HG02759 (cell line): Measurements from ENCODE around the gene FGF5.
A peak's percentile ranks its signal among the peaks of the same experiment; 100 is the strongest.
"Not testable (repeated sequence)": the region's sequence is repeated elsewhere in the genome, so short reads cannot be mapped to it uniquely, and the experiment has no call there.

Experiments
- ATAC-seq: cut with Tn5 transposase; IDR thresholded peaks from one replicate; pipeline ENCODE4 v1.9.1; 2021; ENCODE audit warnings: mild to moderate bottlenecking, moderate library complexity; ENCODE audit not compliant: unreplicated experiment

Gene FGF5

DNA sequence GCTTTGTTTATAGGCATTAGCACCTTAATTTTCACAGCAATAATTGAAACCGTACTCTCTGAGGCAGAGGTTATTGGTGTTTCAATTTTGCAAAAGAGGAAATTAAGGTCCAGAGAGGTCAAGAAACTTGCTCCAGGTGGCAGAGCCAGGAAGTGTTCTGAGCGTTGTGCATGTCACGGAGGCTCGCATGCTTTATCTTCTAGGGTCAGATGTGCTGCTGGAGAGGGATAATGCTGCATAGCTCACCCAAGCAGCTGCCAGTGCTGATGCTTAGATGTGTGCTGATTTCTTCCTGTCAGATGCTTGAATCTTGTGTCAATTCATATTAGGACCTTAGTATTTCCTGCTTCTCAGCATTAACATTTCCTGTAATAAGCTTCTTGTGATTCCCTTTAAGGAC is 13.0 kb upstream of the FGF5 start:
- no peak for ATAC-seq

DNA sequence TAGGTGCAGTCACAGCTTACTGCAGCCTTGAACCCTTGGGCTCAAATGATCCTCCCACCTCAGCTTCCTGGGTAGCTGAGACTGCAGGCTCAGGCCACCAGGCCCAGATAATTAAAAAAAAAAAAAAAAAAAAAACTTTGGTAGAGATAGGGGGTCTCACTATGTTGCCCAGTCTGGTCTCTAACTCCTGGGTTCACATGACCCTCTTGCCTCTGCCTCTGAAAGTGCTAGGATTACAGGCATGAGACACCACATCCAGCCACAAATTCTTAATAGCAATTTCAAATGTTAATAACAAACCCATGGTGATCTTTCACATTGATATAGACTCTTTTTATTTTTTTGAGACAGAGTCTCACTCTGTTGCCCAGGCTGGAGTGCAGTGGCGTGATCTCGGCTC is 12.3 kb upstream of the FGF5 start:
- ATAC-seq, result no peak

DNA sequence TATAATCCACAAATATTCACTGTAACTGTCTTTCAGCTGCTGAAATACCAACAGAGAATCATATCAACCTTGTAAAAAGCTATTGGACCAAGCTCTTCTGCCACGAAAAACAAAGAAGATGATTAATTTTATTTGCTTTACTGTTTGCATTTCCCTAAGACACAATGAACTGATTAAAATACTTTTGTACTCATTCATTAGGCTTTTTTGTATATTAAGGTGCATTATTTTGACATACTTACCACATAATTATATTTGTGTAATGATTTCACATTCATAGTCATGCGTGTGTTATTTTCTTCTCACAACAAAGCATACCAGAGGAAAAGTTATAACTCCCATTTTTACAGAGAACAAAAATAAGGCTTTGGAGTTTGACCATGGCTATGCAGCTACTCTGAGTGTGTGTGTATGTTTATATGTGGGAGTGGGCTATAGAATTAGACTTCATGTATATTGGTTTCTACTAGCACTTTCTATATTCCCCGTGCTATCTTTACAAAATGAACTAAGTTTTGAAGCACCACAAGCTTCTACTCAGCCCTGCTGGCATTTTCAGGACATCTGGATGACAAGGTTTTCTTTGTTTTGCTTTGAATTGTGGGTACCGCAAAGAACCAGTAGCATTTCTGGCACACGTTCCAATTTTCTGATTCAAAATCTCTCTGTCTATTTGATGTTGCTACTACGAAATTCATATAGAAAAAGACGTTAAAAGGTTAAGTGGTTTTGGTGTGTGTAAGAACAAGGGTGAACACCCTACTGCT is 11.0 kb upstream of the FGF5 start:
- ATAC-seq, result no peak

DNA sequence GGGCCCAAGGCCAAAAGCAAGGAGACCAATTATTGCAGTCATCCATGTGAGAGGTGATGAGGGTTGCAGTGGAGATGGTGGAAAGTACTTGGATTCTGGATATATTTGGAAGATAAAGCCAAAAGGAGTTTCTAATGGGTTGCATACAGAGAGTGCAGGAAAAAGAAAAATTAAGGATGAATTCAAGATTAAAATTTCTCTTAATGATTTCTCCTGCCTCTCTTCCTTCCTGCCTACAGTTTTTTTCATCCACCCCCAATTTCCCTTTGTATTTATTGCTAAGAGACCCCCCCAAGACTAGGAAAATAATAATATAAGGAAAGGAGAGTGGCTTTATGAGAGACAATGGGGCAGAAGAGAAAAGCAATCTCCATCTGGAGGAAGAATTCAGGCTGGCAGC is 8.6 kb upstream of the FGF5 start:
- no peak for ATAC-seq

DNA sequence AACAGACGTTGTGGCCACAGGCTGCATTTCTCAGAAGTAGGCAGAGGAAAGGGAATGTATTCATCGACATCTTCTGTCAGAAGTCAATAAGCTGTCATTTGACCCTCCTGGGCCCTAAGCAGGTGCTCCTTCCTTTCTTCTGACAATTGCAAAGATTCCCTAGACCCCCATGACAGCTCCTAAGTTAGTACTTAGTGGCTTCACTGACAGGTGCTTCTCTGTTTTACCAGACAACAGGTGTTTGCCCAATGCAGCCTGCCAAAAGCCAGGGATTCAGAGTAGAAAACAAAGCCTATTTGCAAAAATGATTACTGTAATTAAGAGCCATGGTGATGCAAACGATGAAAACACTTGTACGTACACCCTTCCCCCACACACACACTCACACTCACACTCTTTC is 7.5 kb upstream of the FGF5 start:
- no peak for ATAC-seq

DNA sequence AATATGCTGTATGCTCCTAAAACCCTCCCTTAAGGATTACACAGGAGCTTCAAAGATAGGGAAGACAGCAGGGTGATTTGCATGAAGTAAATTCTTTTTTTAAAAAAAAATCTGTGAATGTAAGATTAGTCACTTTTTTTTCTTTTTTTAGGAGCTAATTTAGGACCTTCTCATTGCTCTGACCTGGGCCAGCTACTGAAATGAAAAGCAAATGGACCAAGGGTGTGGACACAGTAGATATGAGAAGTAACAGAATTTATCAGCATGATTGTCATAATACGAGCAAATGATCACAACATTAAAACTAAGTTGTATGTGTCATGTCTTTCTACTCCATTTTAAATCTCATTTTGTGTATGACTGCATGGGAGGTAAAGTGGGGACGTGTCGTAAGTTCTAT is 6.6 kb upstream of the FGF5 start:
- no peak for ATAC-seq

DNA sequence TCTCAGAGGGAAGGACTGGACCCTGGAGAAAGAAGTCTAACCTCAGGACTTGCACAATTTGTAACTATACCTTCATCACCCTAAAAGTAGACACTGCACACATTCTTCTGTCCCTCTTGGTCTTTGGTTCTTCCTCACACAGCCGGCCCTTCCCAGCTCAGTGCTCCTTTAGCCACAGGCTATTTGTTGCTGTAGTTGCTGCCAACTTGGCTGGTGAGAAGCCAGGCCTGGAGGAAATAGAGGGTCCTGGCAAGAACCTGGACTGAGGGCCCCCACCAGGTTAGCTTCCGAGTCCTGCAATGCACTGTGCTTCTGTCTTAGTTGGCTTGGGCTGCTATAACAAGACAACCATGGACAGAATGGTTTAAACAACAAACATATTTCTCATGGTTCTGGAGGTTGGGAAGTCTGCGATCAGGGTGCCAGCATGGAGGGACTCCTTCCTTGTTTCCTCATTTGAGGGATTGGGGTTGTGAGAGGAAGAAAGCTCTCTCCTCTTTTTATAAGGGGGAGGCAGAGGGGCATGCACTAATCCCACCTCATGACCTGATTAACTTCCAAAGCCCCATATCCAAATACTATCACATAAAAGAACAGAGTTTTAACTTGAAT is 4.4 kb upstream of the FGF5 start:
- no peak for ATAC-seq

DNA sequence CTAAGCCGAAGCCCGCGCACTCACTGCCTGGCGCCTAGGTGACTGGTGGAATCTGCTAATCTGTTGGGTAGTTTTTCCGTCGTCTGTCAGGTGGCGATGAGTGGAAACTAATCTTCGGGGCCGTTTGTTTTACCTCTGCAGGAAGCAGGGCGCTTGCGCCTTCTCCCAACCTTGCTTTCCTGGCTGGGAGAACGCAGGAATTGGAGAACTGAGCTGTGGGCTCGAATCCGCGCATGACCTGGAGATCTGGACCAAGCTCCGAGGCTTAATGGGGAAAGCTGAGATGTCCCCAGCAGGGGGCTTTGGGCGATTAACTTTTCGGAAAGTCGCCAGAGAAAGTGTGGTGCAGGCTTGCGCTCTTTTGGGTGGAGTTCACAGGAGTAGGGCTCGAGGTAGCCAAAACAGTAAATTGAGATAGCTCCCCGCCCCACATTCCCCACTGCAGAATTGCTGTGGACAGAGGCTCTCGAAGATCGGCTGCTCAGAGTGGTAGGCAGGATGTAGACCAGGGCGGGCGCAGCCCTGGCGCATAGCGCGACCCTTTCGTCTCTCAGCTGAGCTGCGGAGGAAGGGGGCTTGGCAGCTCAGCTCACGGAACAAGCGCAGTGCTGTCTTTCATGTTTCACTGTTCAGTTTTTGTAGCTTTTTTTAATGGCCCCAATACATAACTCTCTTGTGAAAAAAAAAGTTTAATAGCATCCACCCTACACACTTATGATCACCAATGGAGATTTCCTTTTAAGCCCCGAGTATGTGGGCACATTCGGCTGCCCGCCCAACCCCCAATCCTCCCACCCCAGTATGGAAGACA is 2.7 kb upstream of the FGF5 start:
- ATAC-seq, result no peak

DNA sequence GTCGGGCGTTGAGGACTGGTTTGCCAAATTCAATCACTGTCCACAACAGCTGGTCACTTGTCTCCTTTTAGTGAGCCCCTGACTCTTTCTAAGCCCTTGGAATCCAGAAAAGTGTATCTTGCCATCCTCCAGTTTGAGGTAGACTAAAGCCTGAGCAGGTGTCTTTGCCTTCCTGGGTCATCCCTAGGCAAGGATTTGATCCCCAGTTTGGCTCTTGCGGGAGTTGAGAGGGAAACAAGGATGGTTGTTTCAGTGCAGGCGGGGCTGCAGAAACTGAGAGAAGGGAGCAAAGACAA is 2.2 kb upstream of the FGF5 start:
- no peak for ATAC-seq

DNA sequence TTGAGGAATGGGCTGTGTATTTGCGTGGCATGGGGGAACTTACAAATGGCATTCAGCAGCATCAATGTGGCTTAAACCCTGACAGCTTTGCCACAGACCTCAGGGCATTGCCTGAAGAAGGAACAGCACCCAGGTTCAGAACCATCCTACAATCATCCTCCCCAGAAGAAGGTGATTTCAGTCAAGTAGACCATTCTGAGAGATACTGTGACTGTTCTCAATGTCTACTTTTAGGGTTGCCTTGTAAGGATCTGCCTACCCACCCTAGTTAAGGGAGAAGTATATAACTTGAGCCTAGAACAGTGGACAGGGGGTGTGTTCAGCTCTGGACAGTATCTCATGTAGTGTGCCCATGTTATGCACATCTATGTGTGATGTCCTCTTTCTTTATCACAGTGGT is 1.6 kb upstream of the FGF5 start:
- no peak for ATAC-seq

DNA sequence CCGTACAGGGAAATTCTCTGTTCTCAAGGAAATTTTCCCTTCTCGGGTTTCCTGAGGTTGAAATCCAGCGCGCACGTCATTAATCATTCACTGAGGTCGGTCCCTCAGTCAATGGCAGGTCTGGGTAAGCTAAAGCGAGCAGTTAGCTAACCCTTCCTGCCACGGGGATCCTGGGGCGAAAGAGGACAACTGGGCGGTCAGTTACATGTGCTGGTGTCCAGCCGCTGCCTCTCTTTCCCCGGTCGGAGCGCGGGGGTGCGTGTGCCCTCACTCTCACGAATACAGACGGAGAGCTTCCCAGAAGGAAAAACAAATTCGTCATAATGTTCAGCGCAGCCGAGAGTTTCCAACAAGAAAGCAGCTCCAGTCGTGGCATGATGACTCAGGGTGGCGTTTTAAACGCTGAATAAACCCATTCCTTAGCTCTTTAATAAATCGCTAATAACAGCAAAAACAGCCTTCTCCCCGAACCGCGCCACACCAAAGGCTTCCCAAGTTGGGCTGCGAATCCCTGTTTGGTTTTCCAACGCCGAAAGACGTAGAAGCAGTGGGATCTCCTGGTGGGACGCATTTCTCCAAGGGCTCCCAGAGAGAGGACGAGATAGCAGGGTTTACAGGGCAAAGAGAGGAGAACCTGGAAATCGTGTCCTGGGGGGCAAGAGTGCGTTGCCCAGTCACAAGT is 752 bp upstream of the FGF5 start:
- no peak for ATAC-seq

DNA sequence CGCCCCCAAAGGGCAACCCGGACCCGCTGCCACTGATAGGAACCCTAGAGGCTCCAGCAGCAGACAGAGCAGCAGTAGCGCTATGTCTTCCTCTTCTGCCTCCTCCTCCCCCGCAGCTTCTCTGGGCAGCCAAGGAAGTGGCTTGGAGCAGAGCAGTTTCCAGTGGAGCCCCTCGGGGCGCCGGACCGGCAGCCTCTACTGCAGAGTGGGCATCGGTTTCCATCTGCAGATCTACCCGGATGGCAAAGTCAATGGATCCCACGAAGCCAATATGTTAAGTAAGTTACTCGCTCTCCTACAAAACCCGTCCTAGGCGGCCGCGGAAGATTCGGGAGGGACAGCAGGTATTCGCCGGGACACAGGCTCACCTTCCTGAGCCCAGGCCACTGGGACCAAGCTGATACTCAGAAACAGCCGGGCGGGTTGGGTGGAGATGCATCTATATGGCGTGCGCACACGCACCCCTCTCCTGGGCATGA is 477 bp downstream of the FGF5 start:
- peak; percentile 11 for ATAC-seq

DNA sequence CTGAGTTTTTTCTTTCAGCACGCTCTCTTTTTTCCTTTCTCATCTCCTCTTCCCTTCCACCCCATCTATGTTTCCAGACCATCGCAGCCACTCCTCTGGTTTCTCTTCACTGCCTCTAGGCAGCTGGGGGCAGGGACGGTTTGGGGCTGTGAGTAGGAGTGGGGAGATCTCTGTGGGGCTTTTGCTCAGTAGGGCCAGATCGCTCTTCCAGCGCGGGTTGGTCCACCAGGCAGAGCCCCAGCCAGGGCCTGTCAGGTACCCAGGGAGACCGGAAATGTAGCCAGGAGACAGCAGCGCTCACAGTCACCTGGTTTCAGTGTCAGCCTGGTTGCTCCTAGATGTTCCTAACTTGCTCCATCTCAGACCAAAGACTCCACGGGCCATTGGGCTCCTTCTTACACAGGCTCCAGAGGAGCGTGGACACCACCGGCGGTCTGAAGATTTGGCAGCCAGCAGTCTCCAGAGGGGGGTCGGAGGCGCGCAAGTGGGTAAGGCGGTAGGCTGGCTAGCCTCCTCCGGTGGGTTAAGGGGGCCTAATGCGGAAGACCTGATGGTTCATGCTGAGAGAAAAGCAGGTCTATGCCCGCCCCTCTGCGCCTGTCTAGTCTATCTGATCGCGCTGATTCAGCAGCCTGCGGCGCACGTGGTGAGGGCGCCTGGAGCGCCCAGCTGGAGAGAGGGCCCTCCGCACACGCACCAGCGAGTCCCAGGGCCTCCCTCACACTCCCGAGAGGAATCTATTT is 1.8 kb downstream of the FGF5 start:
- no peak for ATAC-seq

DNA sequence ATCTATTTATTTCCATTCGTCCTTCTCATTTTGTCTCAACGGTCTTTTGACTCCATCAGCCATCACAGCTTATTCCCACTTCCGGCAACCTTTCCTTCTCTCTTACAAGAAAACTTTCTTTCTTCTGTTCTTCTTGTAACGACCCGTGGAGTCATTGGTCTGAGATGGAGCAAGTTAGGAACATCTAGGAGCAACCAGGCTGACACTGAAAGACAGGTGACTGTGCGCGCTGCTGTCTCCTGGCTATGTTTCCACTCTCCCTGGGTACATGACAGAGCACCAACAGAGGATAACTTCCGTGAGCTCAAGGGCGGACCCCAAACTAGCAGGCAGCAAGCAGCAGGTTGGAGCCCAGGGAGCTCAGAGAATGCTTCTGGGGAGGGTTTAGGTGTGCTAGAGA is 2.5 kb downstream of the FGF5 start:
- ATAC-seq, result no peak

DNA sequence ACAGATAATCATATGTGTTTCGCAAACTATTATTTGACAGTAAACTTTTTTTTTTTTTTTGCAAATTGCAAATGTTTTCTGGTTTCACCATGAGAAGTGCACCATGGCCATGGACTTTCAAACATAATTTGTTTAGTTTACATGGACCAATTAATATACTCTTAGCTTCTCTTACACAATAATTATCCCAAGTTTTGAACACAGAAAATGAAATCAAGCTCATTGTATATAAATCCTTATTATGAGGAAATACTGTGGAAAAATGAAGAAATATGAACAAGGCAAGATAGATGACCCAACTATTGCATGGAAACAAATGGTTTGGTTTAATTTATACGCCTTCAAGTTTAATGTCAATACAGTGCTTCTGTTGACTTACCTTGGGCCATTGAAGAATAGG is 3.9 kb downstream of the FGF5 start:
- ATAC-seq, result no peak

DNA sequence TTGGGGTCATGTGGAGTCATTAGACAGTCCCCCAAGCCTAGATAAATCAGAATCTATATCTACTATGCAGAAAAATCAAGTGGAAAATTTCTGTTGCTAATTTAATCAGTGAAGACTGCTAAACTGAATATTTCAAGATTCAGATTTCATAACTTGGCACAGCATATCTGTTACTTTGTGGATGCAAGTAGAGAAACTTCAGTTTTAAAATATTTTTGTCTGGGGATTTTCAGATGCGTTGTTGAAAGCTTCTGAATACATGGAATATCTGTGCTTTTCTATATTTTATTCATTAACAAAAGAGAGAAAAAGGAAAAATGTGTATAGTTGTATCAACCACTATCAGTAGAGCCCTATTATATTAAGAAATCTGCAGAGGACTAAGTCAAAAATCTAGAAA is 4.4 kb downstream of the FGF5 start:
- ATAC-seq, result no peak

DNA sequence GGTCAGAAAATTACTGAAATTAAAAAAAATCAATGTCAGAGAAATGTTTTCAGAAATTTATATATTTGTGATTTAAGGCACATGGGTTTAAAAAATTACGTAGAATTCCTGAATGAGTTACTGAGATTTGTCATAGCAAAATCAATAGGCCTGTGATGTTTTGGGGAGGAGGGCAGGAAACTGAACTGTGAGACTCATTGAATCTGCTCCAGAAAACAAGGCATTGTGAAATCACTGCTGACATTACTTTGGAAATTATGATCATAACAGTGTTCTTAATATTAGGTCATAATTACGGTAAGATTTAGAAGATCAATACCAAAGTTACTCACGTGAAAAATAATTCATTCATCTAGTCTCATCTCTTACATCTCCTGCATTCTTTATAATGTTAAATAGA is 5.3 kb downstream of the FGF5 start:
- no peak for ATAC-seq

DNA sequence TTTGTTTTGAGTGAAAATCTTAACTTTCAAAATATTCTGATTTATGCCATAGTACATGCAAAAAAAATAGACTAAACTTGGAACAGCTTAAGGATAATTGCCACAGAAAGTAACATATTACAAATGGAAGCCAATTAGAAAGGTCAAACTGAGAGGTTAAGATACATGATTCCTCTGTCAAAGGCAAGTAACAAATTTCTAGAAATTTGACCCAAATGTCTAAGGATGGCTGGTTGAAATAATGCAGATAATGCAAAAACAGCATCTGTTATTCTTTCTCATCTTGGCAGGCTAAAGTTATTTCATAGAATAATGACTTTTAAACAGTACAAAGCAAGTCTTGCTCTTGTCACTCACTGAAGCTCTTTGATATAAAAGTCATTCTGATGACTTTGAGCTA is 10.5 kb downstream of the FGF5 start:
- no peak for ATAC-seq

DNA sequence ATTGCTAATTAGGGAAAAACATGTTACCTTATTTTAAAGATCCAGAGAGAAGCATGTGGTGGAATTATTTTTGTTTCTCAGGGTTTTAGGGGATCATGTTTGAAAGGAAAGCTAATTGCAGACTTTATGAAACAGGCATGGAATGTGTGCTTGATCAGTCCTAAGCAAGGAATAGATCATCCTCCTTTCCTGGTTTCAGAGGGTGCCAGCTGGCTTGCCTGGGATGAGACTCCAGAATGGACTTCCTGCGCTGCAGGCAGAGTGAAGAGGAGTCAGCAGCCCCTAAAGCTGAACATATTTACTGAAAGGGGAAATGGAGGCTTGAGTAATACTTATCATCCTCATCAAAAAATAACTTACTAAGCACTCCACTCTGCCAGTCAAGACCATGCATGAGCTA is 13.3 kb downstream of the FGF5 start:
- no peak for ATAC-seq

DNA sequence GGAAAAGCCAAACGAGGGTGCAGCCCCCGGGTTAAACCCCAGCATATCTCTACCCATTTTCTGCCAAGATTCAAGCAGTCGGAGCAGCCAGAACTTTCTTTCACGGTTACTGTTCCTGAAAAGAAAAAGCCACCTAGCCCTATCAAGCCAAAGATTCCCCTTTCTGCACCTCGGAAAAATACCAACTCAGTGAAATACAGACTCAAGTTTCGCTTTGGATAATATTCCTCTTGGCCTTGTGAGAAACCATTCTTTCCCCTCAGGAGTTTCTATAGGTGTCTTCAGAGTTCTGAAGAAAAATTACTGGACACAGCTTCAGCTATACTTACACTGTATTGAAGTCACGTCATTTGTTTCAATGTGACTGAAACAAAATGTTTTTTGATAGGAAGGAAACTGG is 20.0 kb downstream of the FGF5 start:
- ATAC-seq, result no peak

DNA sequence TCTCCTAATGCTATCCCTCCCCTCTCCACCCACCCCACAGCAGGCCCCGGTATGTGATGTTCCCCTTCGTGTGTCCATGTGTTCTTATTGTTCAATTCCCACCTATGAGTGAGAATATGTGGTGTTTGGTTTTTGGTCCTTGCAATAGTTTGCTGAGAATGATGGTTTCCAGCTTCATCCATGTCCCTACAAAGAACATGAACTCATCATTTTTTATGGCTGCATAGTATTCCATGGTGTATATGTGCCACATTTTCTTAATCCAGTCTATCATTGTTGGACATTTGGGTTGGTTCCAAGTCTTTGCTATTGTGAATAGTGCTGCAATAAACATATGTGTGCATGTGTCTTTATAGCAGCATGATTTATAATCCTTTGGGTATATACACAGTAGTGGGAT is 24.2 kb downstream of the FGF5 start:
- ATAC-seq, result not testable (repeated sequence)
